Fibroblast of peridontal ligament (primary cell): Measurements from ENCODE around the gene C12orf42.

ENCODE experiments used
- DNase-seq: peaks from one replicate; pipeline ENCODE4 v3.0.0-alpha.2; 2010; ENCODE audit errors: extremely low read depth

The C12orf42 gene

GRCh38 chr12:103336940-103337339 is 158.8 kb downstream of the C12orf42 start:
- DNase-seq = no peak

DNA sequence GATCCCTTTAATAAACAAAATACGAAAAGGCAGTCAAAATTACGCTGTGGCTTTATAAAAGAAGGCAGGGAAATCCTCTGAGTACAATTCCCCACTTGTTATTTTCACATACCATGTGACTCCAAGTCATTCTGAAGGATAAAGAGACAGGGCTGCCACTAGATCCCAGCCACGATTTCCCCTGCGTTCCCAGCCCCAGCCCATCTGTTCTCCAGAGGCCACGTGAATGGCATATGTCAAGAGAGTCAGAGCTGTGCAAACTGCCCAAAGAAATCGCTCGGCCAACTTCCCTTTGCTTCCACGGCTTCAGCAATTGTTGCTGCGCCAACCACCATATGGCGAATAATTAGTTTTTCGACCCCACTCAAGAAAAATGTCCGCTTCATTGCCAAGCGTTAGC is 161.3 kb downstream of the C12orf42 start:
- no peak for DNase-seq

DNA sequence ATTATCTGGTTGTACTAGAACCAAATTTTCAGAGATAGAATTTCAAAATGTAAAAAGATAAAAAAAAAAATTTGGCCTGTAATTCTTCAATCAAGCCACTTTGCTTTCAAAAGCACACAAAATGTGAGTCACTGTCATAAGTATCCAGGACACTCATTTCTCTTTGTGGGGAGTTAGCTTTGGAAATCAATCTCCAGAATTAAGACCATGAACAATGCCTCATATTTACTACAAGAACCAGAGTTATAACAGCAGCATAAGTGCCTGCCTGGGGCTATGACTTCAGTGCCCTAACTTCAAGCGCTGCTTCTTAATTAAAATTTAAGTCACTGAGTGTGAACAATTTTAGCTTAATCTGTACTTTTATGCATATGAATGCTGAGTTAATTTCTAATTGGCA is 162.1 kb downstream of the C12orf42 start:
- DNase-seq = no peak

DNA sequence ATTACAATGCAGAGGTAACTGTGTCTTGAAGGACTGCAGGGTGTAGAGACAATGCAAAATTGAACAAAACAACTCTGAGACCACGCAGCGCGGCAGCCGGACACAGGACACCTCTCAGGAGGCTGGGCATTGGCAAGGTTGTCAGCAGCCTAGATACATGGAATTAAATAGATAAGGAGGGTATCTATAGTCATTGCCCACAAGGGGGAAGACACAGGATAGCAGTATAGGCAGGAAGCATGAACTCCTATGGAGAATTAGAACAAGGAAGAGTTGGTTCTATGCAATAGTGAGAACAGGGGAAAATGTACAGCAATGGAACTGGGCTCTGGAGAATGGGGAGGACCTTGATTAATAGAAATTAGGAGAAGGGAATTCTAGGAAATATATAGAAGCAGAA is 164.1 kb downstream of the C12orf42 start:
- no peak for DNase-seq

DNA sequence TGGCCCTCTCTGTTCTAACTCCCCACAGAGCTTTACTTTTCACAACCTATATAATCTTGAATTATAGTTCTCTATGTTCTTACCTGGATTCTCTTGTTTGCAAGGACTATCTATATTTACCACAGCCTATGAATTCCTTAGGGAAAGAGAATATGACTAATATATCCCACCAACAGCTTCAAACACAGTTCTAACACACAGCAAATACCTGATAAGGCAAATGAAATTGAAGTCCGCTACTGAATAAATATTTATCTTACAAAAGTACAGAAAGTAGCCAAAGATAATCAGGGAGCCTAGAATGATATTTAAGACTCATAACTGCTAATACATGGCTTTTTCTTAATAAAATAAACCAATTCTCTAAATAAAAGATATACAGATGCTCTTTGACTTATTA is 165.1 kb downstream of the C12orf42 start:
- no peak for DNase-seq

DNA sequence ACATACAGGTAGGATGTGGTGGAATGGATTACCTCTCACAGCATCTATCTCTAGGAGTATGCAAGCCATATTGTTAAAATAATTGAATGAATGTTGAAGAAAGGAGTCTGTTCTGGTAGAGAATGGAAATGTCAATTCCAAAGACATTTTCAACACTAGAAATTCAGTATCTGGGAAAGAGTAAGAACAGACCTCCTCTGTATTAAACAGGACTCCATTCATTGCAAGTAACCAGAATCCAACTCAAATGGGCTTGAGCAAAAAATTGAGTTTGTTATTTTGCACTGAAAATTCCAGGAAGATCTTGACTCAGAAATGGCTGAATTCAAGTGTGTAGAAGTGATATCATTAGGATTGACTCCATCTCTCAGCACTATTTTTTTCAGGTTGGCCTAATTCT is 168.1 kb downstream of the C12orf42 start:
- no peak for DNase-seq

DNA sequence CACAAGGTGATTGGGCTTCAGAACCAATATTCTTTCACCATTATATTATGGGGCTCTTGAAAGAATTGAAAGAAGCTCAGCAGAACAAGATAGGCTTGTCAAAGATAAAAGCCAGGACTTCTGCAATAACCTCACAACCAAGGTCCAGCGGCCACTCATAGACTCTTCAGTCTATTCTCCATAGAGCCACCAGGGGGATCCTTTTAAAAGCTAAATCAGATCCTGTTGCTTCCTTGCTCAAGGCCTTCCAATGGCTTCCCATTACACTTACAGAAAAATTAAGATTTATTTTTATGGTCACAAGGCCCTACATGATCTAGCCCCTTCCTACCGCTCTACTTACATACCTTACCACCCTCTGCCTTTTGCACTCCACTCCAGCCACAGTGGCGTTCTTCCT is 169.6 kb downstream of the C12orf42 start:
- no peak for DNase-seq

- no peak for DNase-seq
These were observed 177.2 kb downstream of the C12orf42 start for GRCh38 chr12:103318566-103318965.

DNA sequence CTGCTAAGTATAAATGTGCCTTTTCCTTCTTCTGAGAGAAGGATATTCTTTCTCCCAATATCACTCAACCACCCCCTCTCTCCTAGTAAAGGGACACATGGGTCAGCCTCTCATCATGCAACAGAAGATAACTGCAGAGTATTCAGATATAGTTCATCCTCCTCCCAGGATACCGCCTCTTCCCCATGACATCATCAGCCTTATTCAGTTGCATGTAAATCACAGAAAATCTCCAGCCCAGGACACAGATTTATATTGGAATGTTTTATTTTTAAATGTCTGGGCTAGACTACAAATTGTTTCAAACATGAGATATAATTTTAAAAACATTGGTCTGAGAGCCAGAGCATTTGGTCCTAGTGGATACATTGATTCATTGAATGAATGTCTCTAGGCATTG is 178.5 kb downstream of the C12orf42 start:
- DNase-seq = no peak

- no peak for DNase-seq
These were observed 181.0 kb downstream of the C12orf42 start for GRCh38 chr12:103314786-103315185.

- DNase-seq = no peak
These were observed 181.9 kb downstream of the C12orf42 start for GRCh38 chr12:103313894-103314293.

DNA sequence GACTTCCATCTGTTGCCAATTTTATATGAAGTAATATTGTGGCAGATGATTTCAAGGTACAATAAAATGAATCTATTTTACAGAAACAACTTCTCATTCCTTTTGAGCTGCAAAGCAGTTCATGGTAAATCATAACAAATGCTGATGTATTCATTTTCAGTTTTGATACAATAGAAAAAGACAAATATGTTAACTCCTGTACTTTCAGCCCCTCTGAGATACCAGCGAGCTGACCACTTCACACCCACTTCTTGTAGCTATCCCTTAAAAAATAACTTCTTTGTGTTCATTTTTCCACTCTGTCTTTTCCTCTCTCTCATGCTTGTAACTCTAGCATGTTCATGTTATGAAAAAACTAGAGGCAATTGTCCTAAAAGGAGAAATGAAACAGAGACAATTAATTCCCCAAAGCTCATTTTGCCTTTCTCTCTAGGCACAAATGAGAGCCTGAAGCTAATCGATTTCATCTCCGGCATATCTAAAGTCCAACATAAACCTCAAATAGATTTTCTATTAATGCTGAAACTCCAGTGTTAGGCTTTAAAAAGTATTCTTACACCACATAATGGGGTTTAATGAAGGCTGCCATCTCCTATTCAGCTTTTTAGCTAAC is 182.9 kb downstream of the C12orf42 start:
- DNase-seq = no peak

DNA sequence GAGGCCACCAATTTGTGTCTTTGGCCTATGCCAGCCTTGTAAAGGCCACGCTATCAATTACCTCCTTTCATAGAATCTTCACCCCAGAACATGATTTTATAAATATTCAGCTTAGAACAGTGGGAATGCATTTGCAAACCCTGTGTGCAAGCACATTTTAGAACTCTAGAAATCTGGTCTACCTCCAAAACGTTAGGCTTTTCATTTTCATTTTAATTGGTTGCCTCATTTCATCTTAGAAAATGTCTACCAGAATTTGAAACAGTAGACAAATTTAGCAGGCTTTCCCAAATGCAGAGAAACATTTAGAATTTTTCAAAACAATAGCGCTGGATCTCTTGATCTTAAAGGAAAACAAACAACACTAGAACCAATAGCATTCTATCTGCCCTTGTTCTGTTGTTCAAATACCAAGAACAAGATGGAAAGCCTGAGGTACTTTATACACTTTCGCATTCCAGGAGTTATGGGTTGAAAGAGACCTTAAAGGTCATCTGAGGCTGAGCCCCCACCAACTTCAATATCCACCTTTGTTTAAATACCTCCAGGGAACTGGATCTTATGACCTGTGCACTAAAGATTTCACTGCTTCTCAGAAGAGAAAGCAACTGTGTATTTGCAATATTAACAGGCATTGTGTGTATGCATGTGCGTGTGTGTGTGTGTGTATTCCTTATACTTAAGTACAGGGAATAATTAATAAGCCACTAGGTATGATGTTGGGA is 185.1 kb downstream of the C12orf42 start:
- DNase-seq = no peak

DNA sequence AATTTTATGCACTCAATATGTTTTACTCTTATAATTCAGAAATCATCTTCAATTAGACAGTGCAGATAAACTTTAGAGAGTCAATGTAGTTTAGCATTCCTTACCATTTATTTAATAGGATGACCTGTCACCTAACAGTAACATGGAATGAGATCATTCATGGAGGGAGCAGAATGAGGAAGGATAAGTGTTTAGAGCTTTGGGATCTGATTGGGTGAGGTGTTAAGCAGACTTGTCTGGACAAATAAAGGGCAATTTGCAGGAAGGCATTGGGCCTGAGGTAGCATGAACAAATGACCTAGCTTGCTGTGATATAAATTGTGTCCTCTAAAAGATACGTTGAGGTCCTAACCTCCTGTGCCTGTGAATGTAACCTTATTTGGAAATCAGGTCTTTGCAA is 187.4 kb downstream of the C12orf42 start:
- DNase-seq = no peak

- no peak for DNase-seq
These were observed 192.3 kb downstream of the C12orf42 start for GRCh38 chr12:103303484-103303883.

GRCh38 chr12:103301642-103302591 is 193.9 kb downstream of the C12orf42 start:
- no peak for DNase-seq

DNA sequence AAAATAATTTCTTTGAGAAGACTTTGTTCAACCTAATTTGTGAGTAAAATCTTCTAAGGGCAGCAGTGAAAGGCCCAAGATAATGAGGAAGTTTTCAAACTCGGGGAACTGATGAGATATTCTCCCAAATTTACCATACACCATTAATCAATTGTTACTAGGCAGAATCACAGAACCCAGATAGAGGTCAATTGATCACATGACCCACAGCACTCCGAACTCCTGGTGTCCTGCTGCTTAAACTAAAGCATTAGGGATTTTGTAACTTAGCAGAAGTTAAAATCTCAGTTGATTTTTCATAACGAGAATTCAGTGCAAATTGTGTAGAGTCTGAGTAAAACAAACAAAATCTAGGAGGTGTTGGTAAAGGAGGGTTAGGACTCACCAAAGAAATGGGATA is 207.8 kb downstream of the C12orf42 start:
- DNase-seq = no peak

- no peak for DNase-seq
These were observed 213.6 kb downstream of the C12orf42 start for GRCh38 chr12:103282124-103282523.

GRCh38 chr12:103279444-103279843 is 216.3 kb downstream of the C12orf42 start:
- DNase-seq = no peak

DNA sequence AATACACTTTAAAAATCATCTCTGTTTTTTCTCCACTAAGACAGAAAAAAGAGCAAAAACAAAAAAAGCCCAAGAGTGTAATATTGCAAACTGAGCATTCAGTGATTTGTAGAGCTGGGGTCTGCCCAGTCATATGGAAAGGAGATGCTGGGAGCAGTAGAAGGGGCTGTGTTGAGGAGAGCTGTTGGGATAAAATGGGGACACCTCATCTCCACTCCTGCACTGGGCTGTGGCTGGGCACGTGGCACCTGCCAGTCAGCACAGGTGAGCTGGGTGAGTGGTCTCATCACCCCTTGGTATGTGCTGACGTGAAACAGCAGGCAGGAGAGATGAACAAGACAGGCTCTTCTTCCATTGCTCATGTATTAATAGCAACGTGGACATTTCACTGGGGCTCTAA is 217.4 kb downstream of the C12orf42 start:
- DNase-seq = no peak

DNA sequence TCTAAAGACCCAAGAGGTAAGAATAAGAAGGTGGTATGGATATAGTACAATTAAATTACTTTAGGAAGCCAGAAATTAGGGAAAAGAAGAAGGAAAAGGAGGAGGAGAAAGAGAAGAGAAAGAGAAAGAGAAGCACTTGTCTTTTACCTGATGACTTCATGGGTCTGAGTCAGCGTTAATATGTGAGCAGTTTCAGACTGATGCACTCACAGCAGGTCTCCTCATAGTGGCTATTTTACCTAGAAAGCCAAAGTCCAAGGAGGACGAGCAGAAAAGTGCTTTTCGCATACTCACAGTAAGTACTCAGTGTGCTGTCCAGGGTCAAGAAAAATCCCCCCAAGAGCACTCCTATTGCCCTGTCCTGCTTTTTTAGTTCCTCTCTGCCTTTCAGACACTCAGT is 222.1 kb downstream of the C12orf42 start:
- no peak for DNase-seq

- DNase-seq = no peak
These were observed 222.8 kb downstream of the C12orf42 start for GRCh38 chr12:103272949-103273348.

DNA sequence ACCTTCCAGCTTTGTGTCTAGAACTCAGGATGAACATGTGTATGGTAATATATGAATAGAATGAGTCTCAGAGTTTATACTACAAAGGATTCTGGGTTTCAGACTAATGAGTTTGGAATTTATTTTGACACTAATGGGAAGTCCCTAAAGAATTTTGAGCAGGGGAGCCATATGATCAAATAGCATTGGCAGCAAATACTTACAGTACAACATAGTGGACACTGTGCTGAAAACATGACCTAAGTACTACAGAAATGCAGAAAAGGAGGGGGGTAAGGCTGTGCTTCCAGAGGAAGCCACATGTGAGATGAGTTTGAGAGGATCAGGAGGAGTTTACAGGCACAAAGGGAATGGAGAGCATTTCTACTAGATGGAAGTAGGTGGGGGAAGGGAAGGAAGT is 225.8 kb downstream of the C12orf42 start:
- DNase-seq = no peak
